Right lobe of liver (tissue), 4 donors: ENCODE data around the gene P3R3URF.

Experiments
- POLR2A ChIP-seq: fragments of 450-650 bp; IDR thresholded peaks from one replicate; pipeline ENCODE4 v1.6.1; 2017; ENCODE audit warnings: antibody characterized with exemption, mild to moderate bottlenecking
- TF ChIP-seq, protein P1 (sequence below), 4 donors: fragments of 200-600 bp in 3 of 4; fragments of 450-650 bp in 1 of 4; IDR thresholded peaks; one replicate each; pipeline versions ENCODE4 v1.5.1 to v1.8.0; 2016 to 2022; ENCODE audit warnings: antibody characterized with exemption in 4 of 4, mild to moderate bottlenecking in 2 of 4
- donor health status: DM: no; HTN: no; CAD: no.
- donor health status: DM: no; HTN: no; CAD: no.
- donor health status: DM: no; HTN: yes; CAD: no.

DNA sequence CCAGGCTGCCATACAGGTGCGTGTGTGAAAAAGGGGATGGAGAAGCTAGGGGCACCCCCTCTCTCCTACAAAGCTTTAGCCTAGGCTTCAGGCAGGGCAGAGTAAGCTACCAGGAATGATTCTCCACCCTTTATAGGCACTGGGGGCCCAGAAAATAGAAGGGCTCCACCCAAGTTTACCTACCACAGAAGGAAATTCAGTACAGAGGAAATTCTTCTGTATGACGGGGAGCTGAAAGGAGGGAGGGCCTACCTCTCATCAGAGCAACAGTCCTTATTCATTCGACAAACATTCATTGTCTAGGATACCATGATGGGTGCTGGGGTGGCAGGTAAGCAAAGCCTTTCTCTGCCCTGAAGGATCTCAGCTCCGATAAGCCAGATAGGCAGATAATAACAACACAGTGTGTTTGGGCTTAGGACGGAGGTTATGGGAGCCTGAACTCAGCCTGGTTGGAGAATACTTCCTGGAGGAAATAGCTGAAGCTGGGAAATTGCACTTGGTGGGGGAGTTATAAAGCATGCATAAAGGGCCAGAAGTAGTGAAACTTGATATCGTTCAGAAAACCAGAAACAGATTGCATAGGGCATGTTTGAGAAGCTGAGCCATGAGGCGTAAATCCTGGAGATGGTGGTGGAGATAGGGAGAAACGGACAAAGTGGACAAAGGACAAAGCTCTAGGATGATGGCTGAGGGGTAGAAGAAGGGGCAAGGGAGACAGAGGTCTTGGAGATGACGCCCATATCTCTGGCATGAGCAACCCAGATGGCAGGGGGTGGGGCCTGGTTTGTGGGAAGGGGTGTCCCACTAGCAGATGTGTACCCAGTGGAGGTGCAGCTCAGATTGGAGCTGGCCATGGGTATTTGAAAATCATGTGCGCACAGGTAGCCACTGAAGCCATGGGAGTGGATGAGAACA is 5.3 kb upstream of the P3R3URF start:
- TF ChIP-seq, protein P1, sequence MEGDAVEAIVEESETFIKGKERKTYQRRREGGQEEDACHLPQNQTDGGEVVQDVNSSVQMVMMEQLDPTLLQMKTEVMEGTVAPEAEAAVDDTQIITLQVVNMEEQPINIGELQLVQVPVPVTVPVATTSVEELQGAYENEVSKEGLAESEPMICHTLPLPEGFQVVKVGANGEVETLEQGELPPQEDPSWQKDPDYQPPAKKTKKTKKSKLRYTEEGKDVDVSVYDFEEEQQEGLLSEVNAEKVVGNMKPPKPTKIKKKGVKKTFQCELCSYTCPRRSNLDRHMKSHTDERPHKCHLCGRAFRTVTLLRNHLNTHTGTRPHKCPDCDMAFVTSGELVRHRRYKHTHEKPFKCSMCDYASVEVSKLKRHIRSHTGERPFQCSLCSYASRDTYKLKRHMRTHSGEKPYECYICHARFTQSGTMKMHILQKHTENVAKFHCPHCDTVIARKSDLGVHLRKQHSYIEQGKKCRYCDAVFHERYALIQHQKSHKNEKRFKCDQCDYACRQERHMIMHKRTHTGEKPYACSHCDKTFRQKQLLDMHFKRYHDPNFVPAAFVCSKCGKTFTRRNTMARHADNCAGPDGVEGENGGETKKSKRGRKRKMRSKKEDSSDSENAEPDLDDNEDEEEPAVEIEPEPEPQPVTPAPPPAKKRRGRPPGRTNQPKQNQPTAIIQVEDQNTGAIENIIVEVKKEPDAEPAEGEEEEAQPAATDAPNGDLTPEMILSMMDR (IDR thresholded peaks at IDR 0.05) = no peak
- no peak for TF ChIP-seq POLR2A
